AG04449 (cell line): ENCODE measurements around the gene LRRC23.

ENCODE experiments used
- CTCF ChIA-PET: fragments of 350-600 bp; formaldehyde crosslinking; extraction: SDS; loops from one replicate; lab custom pipeline; 2021; ENCODE audit warnings: antibody characterized with exemption; lab: Yijun Ruan, JAX
- POLR2A ChIA-PET: fragments of 400-600, 350-600 bp; formaldehyde crosslinking; extraction: SDS; loops from one replicate; lab custom pipeline; 2020; ENCODE audit warnings: antibody characterized with exemption, inconsistent platforms; lab: Yijun Ruan, JAX
- DNase-seq: peaks from one replicate; pipeline ENCODE4 v3.0.0-alpha.2; 2010; ENCODE audit warnings: low read depth, low spot score
- H3K4me3 ChIP-seq: 2 replicates; pipeline ENCODE4 v1.5.1; 2011; ENCODE audit warnings: low read depth, mild to moderate bottlenecking, control low read depth, low read length
- TF ChIP-seq, protein P1 (sequence below): IDR thresholded peaks from one replicate; pipeline ENCODE4 v1.5.1; 2011; ENCODE audit warnings: mild to moderate bottlenecking, moderate library complexity, low read length, control low read depth, inconsistent platforms; ENCODE audit not compliant: insufficient read depth; ENCODE audit errors: missing control alignments

Gene LRRC23

DNA sequence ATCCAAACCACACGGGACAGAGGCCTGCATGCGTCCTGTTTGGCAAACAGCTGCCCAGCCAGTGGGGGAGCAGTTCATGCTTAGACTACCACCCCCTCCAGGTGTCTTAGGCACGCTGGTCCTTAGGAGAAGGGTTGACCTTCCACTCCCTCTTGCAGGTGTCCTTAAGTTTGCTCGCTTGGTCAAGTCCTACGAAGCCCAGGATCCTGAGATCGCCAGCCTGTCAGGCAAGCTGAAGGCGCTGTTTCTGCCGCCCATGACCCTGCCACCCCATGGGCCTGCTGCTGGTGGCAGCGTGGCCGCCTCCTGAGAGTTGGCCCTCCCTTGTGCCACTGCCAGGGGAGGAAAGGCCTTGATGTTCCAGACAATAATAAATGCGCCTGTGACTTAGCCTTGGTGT lies 41.0 kb downstream of the LRRC23 start:
- POLR2A ChIA-PET = interaction anchor here (0.7 to 4.7 kb wide), 5 partner anchors 16 to 164 kb away, joined by 3 to 46 read pairs (median 8); partner anchors contain the start of genes C1RL and TPI1
- no peak for DNase-seq
- TF ChIP-seq, protein P1, sequence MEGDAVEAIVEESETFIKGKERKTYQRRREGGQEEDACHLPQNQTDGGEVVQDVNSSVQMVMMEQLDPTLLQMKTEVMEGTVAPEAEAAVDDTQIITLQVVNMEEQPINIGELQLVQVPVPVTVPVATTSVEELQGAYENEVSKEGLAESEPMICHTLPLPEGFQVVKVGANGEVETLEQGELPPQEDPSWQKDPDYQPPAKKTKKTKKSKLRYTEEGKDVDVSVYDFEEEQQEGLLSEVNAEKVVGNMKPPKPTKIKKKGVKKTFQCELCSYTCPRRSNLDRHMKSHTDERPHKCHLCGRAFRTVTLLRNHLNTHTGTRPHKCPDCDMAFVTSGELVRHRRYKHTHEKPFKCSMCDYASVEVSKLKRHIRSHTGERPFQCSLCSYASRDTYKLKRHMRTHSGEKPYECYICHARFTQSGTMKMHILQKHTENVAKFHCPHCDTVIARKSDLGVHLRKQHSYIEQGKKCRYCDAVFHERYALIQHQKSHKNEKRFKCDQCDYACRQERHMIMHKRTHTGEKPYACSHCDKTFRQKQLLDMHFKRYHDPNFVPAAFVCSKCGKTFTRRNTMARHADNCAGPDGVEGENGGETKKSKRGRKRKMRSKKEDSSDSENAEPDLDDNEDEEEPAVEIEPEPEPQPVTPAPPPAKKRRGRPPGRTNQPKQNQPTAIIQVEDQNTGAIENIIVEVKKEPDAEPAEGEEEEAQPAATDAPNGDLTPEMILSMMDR = no peak
- no peak overlapping the region for H3K4me3 ChIP-seq
- CTCF ChIA-PET = interaction anchor here (0.8 to 11.4 kb wide), 18 partner anchors 8 to 199 kb away, joined by 3 to 226 read pairs (median 4); partner anchors contain the start of genes C1R, C1RL, SPSB2 and TPI1

DNA sequence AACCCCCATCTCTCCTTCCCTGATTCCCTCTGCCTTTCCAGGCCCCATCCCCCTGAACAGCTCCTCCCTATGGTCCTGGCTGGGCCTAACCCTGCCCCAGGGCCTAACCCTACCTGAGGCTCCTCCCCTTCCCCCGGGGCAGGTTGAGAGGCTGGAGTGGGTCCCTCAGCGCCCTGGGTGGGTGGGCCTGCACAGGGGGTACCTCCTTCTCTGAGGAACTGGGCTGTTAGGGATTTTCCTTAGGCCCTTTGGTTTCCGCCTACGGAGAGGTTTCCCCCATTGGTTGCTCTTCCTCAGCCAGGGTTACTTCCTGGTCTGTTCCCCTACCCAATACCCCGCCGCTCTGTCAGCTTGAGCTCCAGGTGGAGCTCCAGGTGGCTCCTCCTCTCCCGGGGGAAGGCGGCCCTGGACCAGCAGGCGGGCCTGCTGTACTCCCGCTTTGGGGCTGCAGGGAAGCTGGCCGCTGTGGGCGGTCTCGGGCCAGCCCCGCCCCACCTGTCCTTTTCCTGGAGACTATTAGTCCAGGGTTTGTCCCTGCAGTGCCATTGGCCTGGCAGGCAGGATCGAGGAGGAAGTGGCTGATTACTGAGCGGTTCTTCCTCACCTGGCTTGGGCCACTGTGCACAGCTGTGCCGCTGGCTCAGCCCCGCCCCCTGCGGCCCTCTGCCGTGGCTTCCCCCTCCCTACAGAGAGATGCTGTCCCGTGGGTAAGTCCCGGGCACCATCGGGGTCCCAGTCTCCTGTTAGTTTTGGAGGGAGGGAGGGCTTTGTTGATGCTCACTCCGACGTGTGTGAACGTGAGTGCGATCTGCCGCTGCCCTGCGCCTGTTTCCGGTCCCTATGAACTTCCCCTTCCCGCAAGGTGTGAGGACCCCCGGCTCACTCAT lies 41.7 kb downstream of the LRRC23 start:
- H3K4me3 ChIP-seq = no peak overlapping the region
- DNase-seq = no peak

DNA sequence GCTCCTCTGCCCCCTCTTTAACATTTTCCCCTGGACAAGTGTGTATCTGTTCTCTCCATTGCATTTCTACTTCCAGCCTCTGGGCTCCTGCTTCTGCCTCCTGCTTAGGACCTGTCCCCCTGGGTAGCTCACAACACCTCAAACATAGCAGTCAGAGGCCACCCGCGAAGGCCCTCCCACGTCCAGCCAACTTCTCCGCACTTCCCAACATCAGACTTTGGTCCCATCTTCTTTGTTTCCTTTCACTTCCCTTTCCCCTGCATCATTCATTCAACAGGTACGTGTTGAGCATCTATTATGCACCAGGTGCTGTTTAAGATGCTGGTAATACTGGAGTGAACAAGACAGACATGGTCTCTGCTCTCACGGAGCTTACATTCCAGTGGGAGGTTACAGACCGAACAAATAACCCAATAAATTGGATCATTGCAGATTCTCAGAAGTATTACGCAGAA lies 42.3 kb downstream of the LRRC23 start:
- POLR2A ChIA-PET = interaction anchor here (0.6 to 4.7 kb wide), 2 partner anchors 22 to 30 kb away, joined by 3 to 46 read pairs; no protein-coding TSS in a partner anchor
- CTCF ChIA-PET = interaction anchor here (1.8 to 11.4 kb wide), 5 partner anchors 9 to 198 kb away, joined by 11 to 226 read pairs (median 56); partner anchors contain the start of gene C1RL
- no peak overlapping the region for H3K4me3 ChIP-seq
- TF ChIP-seq, protein P1 = no peak
- no peak for DNase-seq

More for the DNA sequence above, 41.7 kb downstream of the LRRC23 start:
- CTCF ChIA-PET = interaction anchor here (0.8 to 11.4 kb wide), 15 partner anchors 8 to 199 kb away, joined by 3 to 226 read pairs (median 7); partner anchors contain the start of genes C1R, C1RL and SPSB2
- POLR2A ChIA-PET = interaction anchor here (0.6 to 4.7 kb wide), 4 partner anchors 17 to 163 kb away, joined by 3 to 46 read pairs (median 11); partner anchors contain the start of gene C1RL
- TF ChIP-seq, protein P1 = no peak

DNA sequence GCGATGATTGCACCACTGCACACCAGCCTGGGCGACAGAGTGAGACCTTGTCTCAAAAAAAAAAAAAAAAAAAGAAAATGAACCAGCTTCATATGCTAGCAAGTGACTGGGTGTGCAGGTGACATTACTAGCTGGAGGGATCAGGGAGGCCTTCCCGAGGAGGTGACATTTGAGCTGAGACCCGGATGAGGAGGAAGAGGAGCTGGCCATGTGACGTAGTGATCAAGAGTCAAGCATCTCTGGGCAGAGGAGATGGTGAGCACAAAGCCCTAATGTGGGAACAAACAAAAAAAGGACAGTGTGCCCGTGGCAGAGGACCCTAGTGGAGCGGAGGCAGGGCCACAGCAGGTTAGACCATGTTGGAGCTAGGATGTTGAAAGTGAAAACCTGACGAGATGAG lies 43.0 kb downstream of the LRRC23 start:
- no peak for DNase-seq
- CTCF ChIA-PET = interaction anchor here (0.9 to 11.4 kb wide), 7 partner anchors 9 to 695 kb away, joined by 3 to 226 read pairs (median 15); partner anchors contain the start of gene C1RL
- POLR2A ChIA-PET = interaction anchor here (0.6 kb wide), 1 partner anchor 14 kb away, joined by 3 read pairs; no protein-coding TSS in a partner anchor
- TF ChIP-seq, protein P1 = no peak
- no peak overlapping the region for H3K4me3 ChIP-seq

DNA sequence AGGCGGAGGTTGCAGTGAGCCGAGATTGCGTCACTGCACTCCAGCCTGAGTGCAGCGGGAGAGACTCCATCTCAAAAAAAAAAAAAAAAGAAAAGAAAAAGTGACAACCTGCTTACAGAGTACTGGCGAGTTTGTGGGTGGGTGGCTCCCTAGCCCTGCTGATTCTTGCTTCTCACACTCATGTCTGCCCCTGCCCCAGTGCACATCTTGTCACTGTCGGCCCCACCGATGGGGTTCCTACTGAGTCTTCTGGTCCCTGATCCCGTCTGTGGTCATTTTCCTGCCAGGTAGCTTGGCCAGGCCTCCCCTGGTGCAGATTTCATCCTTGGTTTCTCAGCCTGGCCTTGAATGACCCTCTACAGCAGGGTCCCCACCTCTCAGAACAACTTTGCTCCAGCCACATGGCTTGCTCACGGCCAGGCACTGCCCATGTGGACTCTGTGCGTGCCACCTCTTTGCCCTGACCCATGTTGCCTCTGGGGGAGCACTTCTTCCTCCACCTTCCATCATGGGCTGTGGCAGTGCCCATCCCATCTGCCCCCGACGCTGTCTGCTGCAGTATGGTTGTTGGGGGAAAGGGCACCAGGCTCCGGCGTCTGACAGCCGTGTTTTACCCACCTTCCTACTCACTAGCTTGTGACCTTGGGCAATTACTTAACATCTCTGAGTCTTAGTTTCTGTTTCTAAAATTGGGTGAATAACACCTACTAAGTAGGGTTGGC lies 44.4 kb downstream of the LRRC23 start:
- ChIA-PET CTCF (interaction anchor here (0.8 to 11.4 kb wide), 11 partner anchors 10 to 164 kb away, joined by 3 to 226 read pairs (median 4); partner anchors contain the start of genes C1RL and LPCAT3), POLR2A (interaction anchor here (0.7 kb wide), 1 partner anchor 11 kb away, joined by 3 read pairs; no protein-coding TSS in a partner anchor)

More for the DNA sequence above, 44.4 kb downstream of the LRRC23 start:
- no peak for DNase-seq
- H3K4me3 ChIP-seq = no peak overlapping the region
- TF ChIP-seq, protein P1 = no peak
